ENCODE measurements around the gene TBC1D16. TPM values are rescaled to one million over a fixed set of nuclear protein-coding genes. Genes with fewer than 3 reads are reported as not detected.

The TBC1D16 gene
- total RNA-seq, 1 experiment from 2014 or later, result 55.4 TPM

DNA sequence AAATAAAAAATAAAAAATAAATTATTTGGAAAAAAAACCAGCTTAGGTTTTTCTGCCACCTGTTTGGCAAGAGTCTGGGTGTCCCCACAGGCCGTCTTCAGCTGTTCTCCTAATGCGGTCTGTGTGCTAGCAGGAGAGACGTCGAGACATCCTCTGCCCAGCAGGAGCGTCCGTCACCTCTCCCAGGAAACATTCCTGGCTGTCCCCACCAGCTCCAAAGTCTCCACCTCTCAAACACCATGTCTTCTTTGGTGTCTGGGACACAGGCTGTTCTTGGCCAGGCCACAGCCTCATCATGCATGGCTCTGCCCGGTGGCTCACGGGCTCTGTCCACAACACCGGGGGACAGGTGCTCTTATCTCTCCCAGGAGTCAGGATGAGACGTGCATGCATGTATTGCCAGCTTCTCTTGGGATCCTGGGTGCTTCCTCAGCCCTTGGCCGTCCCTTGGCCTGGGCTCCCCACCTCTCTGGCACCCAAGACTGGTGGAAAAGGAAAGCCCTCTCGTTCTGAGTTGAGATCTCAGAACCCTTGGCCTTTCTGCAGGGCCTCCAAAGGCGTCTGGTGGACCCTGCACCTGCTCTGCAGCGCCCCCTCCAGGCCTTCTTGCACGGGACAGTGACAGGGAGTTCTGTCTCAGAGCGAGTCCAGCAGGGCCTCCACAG, 111.6 kb downstream of the TBC1D16 start:
- Mint-ChIP-seq H3K36me3 (ENCODE audit: insufficient read depth, unreplicated experiment) (no peaks in the 10 kb centered on the region), H3K9me3 (ENCODE audit: unreplicated experiment) (no peaks in the 10 kb centered on the region), H3K4me3 (ENCODE audit: unreplicated experiment) (no peak overlapping the region), H3K4me1 (ENCODE audit: low read depth, unreplicated experiment) (peaks cover 36% of the 10 kb centered on the region), H3K27ac (ENCODE audit: unreplicated experiment) (peak overlapping the region; percentile 90), H3K27me3 (ENCODE audit: insufficient read depth, unreplicated experiment) (no peaks in the 10 kb centered on the region)
- H3K9me3 ChIP-seq, result no peaks in the 10 kb centered on the region
- H3K36me3 ChIP-seq (ENCODE audit: control insufficient read depth, insufficient read depth, low read length), result no peaks in the 10 kb centered on the region
- peaks cover 50% of the 10 kb centered on the region for H3K4me1 ChIP-seq
- CTCF ChIA-PET, result interaction anchor here (0.5 to 0.7 kb wide), 2 partner anchors 81 to 84 kb away, joined by 3 to 6 read pairs; no protein-coding TSS in a partner anchor
- POLR2A ChIA-PET, result interaction anchor here (0.8 kb wide), 1 partner anchor 70 kb away, joined by 4 read pairs; no protein-coding TSS in a partner anchor
- no peaks in the 10 kb centered on the region for H3K27me3 ChIP-seq (replicated peaks; ENCODE audit: control insufficient read depth, insufficient read depth, low read length)
- peak; percentile 75 to 78 for DNase-seq
- no TSS peak for BruUV-seq (replicated peaks)
- H3K4me3 ChIP-seq (ENCODE audit: low read depth, low read length), result no peak overlapping the region
- intact Hi-C loops (cut with micrococcal nuclease; ENCODE audit: unreplicated experiment), result loop anchor here (10.0 kb wide), 1 partner anchor 181 kb away; the partner anchor contains the start of gene GAA
- TF ChIP-seq, protein P1, sequence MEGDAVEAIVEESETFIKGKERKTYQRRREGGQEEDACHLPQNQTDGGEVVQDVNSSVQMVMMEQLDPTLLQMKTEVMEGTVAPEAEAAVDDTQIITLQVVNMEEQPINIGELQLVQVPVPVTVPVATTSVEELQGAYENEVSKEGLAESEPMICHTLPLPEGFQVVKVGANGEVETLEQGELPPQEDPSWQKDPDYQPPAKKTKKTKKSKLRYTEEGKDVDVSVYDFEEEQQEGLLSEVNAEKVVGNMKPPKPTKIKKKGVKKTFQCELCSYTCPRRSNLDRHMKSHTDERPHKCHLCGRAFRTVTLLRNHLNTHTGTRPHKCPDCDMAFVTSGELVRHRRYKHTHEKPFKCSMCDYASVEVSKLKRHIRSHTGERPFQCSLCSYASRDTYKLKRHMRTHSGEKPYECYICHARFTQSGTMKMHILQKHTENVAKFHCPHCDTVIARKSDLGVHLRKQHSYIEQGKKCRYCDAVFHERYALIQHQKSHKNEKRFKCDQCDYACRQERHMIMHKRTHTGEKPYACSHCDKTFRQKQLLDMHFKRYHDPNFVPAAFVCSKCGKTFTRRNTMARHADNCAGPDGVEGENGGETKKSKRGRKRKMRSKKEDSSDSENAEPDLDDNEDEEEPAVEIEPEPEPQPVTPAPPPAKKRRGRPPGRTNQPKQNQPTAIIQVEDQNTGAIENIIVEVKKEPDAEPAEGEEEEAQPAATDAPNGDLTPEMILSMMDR (IDR thresholded peaks at IDR 0.05; ENCODE audit: insufficient read depth in 1 of 2, low read depth in 1 of 2, low read length in 1 of 2, severe bottlenecking in 1 of 2, unreplicated experiment in 1 of 2), result peak; percentile 47 to 71

DNA sequence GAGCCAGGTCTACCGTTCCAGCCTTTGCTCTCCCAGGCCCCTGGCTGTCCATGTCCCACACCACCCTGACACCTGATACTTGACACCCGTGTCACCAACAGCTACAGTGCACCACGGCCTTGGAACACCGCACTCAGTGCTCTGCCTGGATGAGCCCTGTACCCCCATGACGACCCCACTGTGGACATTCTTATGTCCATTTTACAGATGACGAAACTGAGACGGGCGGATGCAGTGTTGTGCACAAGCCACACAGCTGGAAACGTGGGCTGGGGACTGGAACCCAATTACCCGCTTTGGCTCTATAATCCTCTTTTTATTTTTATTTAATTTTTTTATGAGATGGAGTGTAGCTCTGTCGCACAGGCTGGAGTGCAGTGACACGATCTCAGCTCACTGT, 112.9 kb downstream of the TBC1D16 start:
- intact Hi-C loops (cut with micrococcal nuclease; ENCODE audit: unreplicated experiment), result loop anchor here (10.0 kb wide), 1 partner anchor 182 kb away; the partner anchor contains the start of gene GAA
- no peaks in the 10 kb centered on the region for H3K36me3 Mint-ChIP-seq (ENCODE audit: insufficient read depth, unreplicated experiment)
- no peak overlapping the region for H3K27ac Mint-ChIP-seq (ENCODE audit: unreplicated experiment)
- H3K4me1 Mint-ChIP-seq (ENCODE audit: low read depth, unreplicated experiment), result peaks cover 29% of the 10 kb centered on the region
- H3K27me3 Mint-ChIP-seq (ENCODE audit: insufficient read depth, unreplicated experiment), result no peaks in the 10 kb centered on the region
- BruUV-seq (replicated peaks), result no TSS peak
- H3K36me3 ChIP-seq (ENCODE audit: control insufficient read depth, insufficient read depth, low read length), result no peaks in the 10 kb centered on the region
- H3K9me3 Mint-ChIP-seq (ENCODE audit: unreplicated experiment), result no peaks in the 10 kb centered on the region
- DNase-seq, result no peak
- H3K9me3 ChIP-seq, result no peaks in the 10 kb centered on the region
- no peak overlapping the region for H3K4me3 ChIP-seq (ENCODE audit: low read depth, low read length)
- ChIA-PET CTCF (interaction anchor here (0.6 kb wide), 1 partner anchor 121 kb away, joined by 3 read pairs; no protein-coding TSS in a partner anchor), POLR2A (no interaction called here)
- no peak overlapping the region for H3K4me3 Mint-ChIP-seq (ENCODE audit: unreplicated experiment)
- H3K27me3 ChIP-seq (replicated peaks; ENCODE audit: control insufficient read depth, insufficient read depth, low read length), result no peaks in the 10 kb centered on the region
- H3K4me1 ChIP-seq, result peaks cover 44% of the 10 kb centered on the region
- TF ChIP-seq, protein P1 (IDR thresholded peaks at IDR 0.05; ENCODE audit: insufficient read depth in 1 of 2, low read depth in 1 of 2, low read length in 1 of 2, severe bottlenecking in 1 of 2, unreplicated experiment in 1 of 2), result no peak

DNA sequence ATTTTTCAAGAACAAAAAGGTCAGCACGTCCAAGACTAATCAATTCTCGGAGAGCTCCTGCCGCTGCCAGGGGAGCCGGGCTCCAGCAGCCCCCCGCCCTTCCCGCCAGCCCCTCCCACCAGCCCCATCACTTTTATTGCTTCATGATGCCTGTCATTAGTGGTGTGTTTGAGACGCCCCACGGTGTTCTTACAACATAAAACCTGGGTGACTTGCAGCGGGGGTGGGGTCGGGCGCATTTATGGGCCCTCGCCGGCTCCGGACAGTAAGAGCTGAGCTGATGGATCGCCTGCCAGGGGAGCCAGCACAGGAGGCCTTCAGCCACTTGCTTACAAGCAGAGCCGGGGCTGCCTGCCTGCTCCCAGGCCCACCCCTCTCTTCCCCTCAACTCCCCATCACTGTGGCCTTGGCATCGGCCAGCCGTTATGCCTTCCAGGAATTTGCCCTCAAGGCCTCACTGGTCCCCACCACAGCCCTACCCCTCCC, 113.5 kb downstream of the TBC1D16 start:
- Histone ChIP-seq H3K36me3 (ENCODE audit: control insufficient read depth, insufficient read depth, low read length) (no peaks in the 10 kb centered on the region), H3K4me1 (peaks cover 44% of the 10 kb centered on the region), H3K9me3 (no peaks in the 10 kb centered on the region), H3K27me3 (replicated peaks; ENCODE audit: control insufficient read depth, insufficient read depth, low read length) (no peaks in the 10 kb centered on the region), H3K4me3 (ENCODE audit: low read depth, low read length) (no peak overlapping the region)
- POLR2A ChIA-PET, result no interaction called here
- CTCF ChIA-PET, result no interaction called here
- no peak for DNase-seq
- H3K4me1 Mint-ChIP-seq (ENCODE audit: low read depth, unreplicated experiment), result peaks cover 28% of the 10 kb centered on the region
- H3K36me3 Mint-ChIP-seq (ENCODE audit: insufficient read depth, unreplicated experiment), result no peaks in the 10 kb centered on the region
- no peaks in the 10 kb centered on the region for H3K27me3 Mint-ChIP-seq (ENCODE audit: insufficient read depth, unreplicated experiment)
- H3K4me3 Mint-ChIP-seq (ENCODE audit: unreplicated experiment), result no peak overlapping the region
- H3K27ac Mint-ChIP-seq (ENCODE audit: unreplicated experiment), result no peak overlapping the region
- no TSS peak for BruUV-seq (replicated peaks)
- intact Hi-C loops (cut with micrococcal nuclease; ENCODE audit: unreplicated experiment), result loop anchor here (10.0 kb wide), 1 partner anchor 183 kb away; the partner anchor contains the start of gene GAA
- no peaks in the 10 kb centered on the region for H3K9me3 Mint-ChIP-seq (ENCODE audit: unreplicated experiment)
- TF ChIP-seq, protein P1 (IDR thresholded peaks at IDR 0.05; ENCODE audit: insufficient read depth in 1 of 2, low read depth in 1 of 2, low read length in 1 of 2, severe bottlenecking in 1 of 2, unreplicated experiment in 1 of 2), result no peak
